Measurements from ENCODE around the gene VWA3A.

Gene VWA3A

DNA sequence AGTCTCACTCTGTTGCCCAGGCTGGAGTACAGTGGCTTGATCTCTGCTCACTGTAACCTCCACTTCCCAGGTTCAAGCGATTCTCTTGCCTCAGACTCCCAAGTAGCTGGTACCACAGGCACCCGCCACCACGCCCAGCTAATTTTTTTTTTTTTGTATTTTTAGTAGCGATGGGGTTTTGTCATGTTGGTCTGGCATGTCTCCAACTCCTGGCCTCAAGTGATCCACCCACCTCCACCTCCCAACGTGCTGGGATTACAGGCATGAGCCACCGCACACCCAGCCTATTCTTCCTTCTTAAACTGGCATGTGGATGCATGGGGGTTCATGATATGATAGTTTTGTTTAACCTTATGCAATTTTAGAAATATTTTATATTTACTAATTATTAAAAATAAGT lies 39.4 kb upstream of the VWA3A start:
- Histone ChIP-seq H3K79me2 (ENCODE audit: control insufficient read depth, low read length) (no peaks in the 10 kb centered on the region; the same call in 1 of the 2 replicates), H3K4me1 (ENCODE audit: control insufficient read depth, low read length) (no peaks in the 10 kb centered on the region)
- TF ChIP-seq EZH2phosphoT487 (IDR thresholded peaks at IDR 0.05; ENCODE audit: borderline replicate concordance, low read length): no peak

DNA sequence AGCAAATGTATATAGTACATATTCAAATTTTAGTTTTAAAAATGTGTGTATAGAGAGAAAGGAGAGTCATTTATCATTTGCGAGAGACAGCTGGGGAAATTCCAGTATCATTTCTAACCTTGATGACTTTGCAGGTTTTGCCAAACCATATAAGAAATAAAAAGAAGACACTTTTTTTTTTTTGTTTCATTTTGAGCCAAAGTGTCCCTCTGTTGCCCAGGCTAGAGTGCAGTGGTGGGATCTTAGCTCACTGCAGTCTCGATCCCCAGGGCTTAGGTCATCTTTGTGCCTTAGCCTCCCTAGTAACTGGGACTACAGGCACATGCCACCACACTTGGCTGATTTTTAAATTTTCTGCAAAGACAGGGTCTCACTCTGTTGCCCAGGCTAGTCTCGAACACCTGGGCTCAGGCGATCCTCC lies 38.4 kb upstream of the VWA3A start:
- Histone ChIP-seq H3F3A (ENCODE audit: control insufficient read depth, insufficient read depth) (no peaks in the 10 kb centered on the region), H4K20me1 (ENCODE audit: control insufficient read depth, insufficient read depth, low read depth, low read length) (no peaks in the 10 kb centered on the region), H3K4me1 (ENCODE audit: control insufficient read depth, low read length) (no peaks in the 10 kb centered on the region), H3K9me3 (ENCODE audit: control insufficient read depth, insufficient read depth, low read length) (no peaks in the 10 kb centered on the region), H3K4me3 (ENCODE audit: low read length) (no peak overlapping the region), H3K4me2 (ENCODE audit: low read length) (no peak overlapping the region), H3K27me3 (ENCODE audit: control insufficient read depth, low read length) (no peaks in the 10 kb centered on the region), H3K36me3 (ENCODE audit: control insufficient read depth, low read length) (no peaks in the 10 kb centered on the region), H3K79me2 (ENCODE audit: control insufficient read depth, low read length) (no peaks in the 10 kb centered on the region; the same call in 1 of the 2 replicates), H3K9me2 (replicated peaks; ENCODE audit: control insufficient read depth, low read length) (no peaks in the 10 kb centered on the region), H3K27ac (ENCODE audit: low read depth, low read length) (no peak overlapping the region)
- TF ChIP-seq, protein P1, sequence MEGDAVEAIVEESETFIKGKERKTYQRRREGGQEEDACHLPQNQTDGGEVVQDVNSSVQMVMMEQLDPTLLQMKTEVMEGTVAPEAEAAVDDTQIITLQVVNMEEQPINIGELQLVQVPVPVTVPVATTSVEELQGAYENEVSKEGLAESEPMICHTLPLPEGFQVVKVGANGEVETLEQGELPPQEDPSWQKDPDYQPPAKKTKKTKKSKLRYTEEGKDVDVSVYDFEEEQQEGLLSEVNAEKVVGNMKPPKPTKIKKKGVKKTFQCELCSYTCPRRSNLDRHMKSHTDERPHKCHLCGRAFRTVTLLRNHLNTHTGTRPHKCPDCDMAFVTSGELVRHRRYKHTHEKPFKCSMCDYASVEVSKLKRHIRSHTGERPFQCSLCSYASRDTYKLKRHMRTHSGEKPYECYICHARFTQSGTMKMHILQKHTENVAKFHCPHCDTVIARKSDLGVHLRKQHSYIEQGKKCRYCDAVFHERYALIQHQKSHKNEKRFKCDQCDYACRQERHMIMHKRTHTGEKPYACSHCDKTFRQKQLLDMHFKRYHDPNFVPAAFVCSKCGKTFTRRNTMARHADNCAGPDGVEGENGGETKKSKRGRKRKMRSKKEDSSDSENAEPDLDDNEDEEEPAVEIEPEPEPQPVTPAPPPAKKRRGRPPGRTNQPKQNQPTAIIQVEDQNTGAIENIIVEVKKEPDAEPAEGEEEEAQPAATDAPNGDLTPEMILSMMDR (IDR thresholded peaks at IDR 0.05; ENCODE audit: low read depth, low read length, poor library complexity, severe bottlenecking): no peak
- no peak for TF ChIP-seq EZH2phosphoT487 (IDR thresholded peaks at IDR 0.05; ENCODE audit: borderline replicate concordance, low read length)

More for the DNA sequence above, 39.4 kb upstream of the VWA3A start:
- H3K9me2 ChIP-seq (replicated peaks; ENCODE audit: control insufficient read depth, low read length): no peaks in the 10 kb centered on the region
- no peak overlapping the region for H3K4me2 ChIP-seq (ENCODE audit: low read length)
- no peak overlapping the region for H3K27ac ChIP-seq (ENCODE audit: low read depth, low read length)
- H3K36me3 ChIP-seq (ENCODE audit: control insufficient read depth, low read length): no peaks in the 10 kb centered on the region
- H3K27me3 ChIP-seq (ENCODE audit: control insufficient read depth, low read length): no peaks in the 10 kb centered on the region
- H3K9me3 ChIP-seq (ENCODE audit: control insufficient read depth, insufficient read depth, low read length): no peaks in the 10 kb centered on the region
- no peak overlapping the region for H3K4me3 ChIP-seq (ENCODE audit: low read length)
- no peaks in the 10 kb centered on the region for H3F3A ChIP-seq (ENCODE audit: control insufficient read depth, insufficient read depth)
- no peaks in the 10 kb centered on the region for H4K20me1 ChIP-seq (ENCODE audit: control insufficient read depth, insufficient read depth, low read depth, low read length)

DNA sequence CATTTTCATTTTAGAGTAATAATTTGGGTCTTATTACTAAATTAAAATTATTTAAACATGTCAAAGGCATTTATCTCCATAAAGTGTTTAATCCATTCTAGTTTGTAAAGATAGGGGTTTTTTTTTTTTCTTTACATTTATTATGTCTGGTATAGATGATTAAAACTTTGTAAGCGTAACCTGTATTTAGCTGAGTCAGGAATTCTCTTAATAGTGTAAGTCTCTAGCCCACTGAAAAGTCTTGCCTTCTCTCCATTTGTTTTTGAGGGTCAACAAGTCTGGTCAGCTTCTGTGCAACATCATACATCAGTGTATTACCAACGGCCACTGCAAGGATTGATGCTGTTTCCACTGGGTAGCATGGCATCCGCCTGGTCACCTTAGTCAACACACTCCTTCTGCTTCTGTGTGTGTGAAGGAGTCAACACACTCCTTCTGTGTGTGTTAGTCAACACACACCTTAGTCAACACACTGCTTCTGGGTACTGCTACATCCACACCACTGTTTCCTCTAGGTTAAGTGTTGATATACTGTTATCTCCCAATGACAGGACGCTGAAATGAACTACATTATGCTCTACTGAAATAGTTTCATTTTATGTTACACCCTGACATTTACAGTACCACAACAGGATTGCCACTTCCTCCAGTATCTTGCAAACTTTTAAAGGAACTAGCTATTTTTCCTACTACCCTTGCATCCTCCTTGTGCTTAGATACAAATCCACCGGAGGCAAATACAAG lies 37.3 kb upstream of the VWA3A start:
- Histone ChIP-seq H3K4me1 (ENCODE audit: control insufficient read depth, low read length) (no peaks in the 10 kb centered on the region), H3K4me2 (ENCODE audit: low read length) (no peak overlapping the region), H3K27me3 (ENCODE audit: control insufficient read depth, low read length) (no peaks in the 10 kb centered on the region), H4K20me1 (ENCODE audit: control insufficient read depth, insufficient read depth, low read depth, low read length) (no peaks in the 10 kb centered on the region), H3F3A (ENCODE audit: control insufficient read depth, insufficient read depth) (no peaks in the 10 kb centered on the region), H3K27ac (ENCODE audit: low read depth, low read length) (no peak overlapping the region), H3K36me3 (ENCODE audit: control insufficient read depth, low read length) (no peaks in the 10 kb centered on the region), H3K9me3 (ENCODE audit: control insufficient read depth, insufficient read depth, low read length) (no peaks in the 10 kb centered on the region), H3K4me3 (ENCODE audit: low read length) (no peak overlapping the region), H3K79me2 (ENCODE audit: control insufficient read depth, low read length) (no peaks in the 10 kb centered on the region; the same call in 1 of the 2 replicates), H3K9me2 (replicated peaks; ENCODE audit: control insufficient read depth, low read length) (no peaks in the 10 kb centered on the region)
- TF ChIP-seq, protein P1 (IDR thresholded peaks at IDR 0.05; ENCODE audit: low read depth, low read length, poor library complexity, severe bottlenecking): no peak
- TF ChIP-seq EZH2phosphoT487 (IDR thresholded peaks at IDR 0.05; ENCODE audit: borderline replicate concordance, low read length): no peak

DNA sequence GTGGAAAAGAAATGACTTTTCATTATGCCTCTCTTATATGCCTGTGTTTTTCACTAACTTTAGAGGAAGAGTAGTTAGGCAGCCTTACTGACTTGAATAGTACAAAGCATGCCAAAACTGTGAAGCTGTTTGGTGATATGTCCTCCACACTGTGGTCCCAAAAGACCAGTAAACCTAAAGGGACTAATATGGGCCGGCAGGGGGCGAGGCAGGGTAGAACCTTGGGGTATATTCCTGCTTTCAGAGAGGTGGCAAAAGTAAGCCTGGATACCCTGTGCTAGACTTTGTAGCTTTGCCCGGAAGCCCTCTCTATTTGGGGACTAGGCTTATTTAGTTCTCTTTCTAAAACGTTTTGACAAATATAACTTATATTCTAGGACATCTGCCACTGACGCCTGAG lies 36.5 kb upstream of the VWA3A start:
- Histone ChIP-seq H3K4me1 (ENCODE audit: control insufficient read depth, low read length) (no peaks in the 10 kb centered on the region), H3K79me2 (ENCODE audit: control insufficient read depth, low read length) (no peaks in the 10 kb centered on the region), H3K36me3 (ENCODE audit: control insufficient read depth, low read length) (no peaks in the 10 kb centered on the region), H3K4me2 (ENCODE audit: low read length) (no peak overlapping the region), H3K9me2 (replicated peaks; ENCODE audit: control insufficient read depth, low read length) (no peaks in the 10 kb centered on the region), H3K27ac (ENCODE audit: low read depth, low read length) (no peak overlapping the region), H3K27me3 (ENCODE audit: control insufficient read depth, low read length) (no peaks in the 10 kb centered on the region), H3K9me3 (ENCODE audit: control insufficient read depth, insufficient read depth, low read length) (no peaks in the 10 kb centered on the region), H4K20me1 (ENCODE audit: control insufficient read depth, insufficient read depth, low read depth, low read length) (no peaks in the 10 kb centered on the region), H3K4me3 (ENCODE audit: low read length) (no peak overlapping the region), H3F3A (ENCODE audit: control insufficient read depth, insufficient read depth) (no peaks in the 10 kb centered on the region)
- no peak for TF ChIP-seq EZH2phosphoT487 (IDR thresholded peaks at IDR 0.05; ENCODE audit: borderline replicate concordance, low read length)
- TF ChIP-seq, protein P1 (IDR thresholded peaks at IDR 0.05; ENCODE audit: low read depth, low read length, poor library complexity, severe bottlenecking): no peak

All from DOHH2 (cell line).